DOHH2 (cell line): ENCODE results near the gene LAMA5.

Experiments
- H3F3A ChIP-seq: fragments of 200-600 bp; sonication (generic), shearing (Covaris generic); 2 replicates; pipeline ENCODE4 v1.6.0; 2016; ENCODE audit warnings: antibody characterized with exemption, mild to moderate bottlenecking; ENCODE audit not compliant: control insufficient read depth, insufficient read depth
- H3K27ac ChIP-seq: fragments of 200-600 bp; sonication (generic); 2 replicates; pipeline ENCODE4 v1.5.1; 2014; ENCODE audit warnings: low read depth, mild to moderate bottlenecking, low read length, moderate library complexity
- H3K27me3 ChIP-seq: fragments of 200-600 bp; sonication (generic); 2 replicates; pipeline ENCODE4 v1.6.1; 2014; ENCODE audit warnings: mild to moderate bottlenecking, low read length, mixed read lengths; ENCODE audit not compliant: control insufficient read depth
- H3K36me3 ChIP-seq: fragments of 200-600 bp; sonication (generic); 2 replicates; pipeline ENCODE4 v1.6.1; 2014; ENCODE audit warnings: mild to moderate bottlenecking, low read length, moderate library complexity, mixed read lengths; ENCODE audit not compliant: control insufficient read depth
- H3K4me1 ChIP-seq: fragments of 200-600 bp; sonication (generic); 2 replicates; pipeline ENCODE4 v1.6.1; 2014; ENCODE audit warnings: mild to moderate bottlenecking, low read length, mixed read lengths; ENCODE audit not compliant: control insufficient read depth
- H3K4me2 ChIP-seq: fragments of 200-600 bp; sonication (generic); 2 replicates; pipeline ENCODE4 v1.6.0; 2014; ENCODE audit warnings: mild to moderate bottlenecking, low read length, moderate library complexity
- H3K4me3 ChIP-seq: fragments of 200-600 bp; sonication (generic); 2 replicates; pipeline ENCODE4 v1.5.1; 2014; ENCODE audit warnings: mild to moderate bottlenecking, low read length, mixed read lengths
- H3K79me2 ChIP-seq: fragments of 200-600 bp; sonication (generic); 2 replicates; pipeline ENCODE4 v1.6.1; 2014; ENCODE audit warnings: mild to moderate bottlenecking, low read length, mixed read lengths; ENCODE audit not compliant: control insufficient read depth
- H3K9me2 ChIP-seq: fragments of 200-600 bp; sonication (generic); replicated peaks from 2 replicates; pipeline ENCODE4 v1.6.1; 2014; ENCODE audit warnings: mild to moderate bottlenecking, low read length, mixed read lengths; ENCODE audit not compliant: control insufficient read depth
- H3K9me3 ChIP-seq: fragments of 200-600 bp; sonication (generic); 2 replicates; pipeline ENCODE4 v1.6.1; 2014; ENCODE audit warnings: antibody characterized with exemption, low read length, mixed read lengths; ENCODE audit not compliant: control insufficient read depth, insufficient read depth
- H4K20me1 ChIP-seq: fragments of 200-600 bp; sonication (generic); 2 replicates; pipeline ENCODE4 v1.6.0; 2014; ENCODE audit warnings: low read depth, mild to moderate bottlenecking, antibody characterized with exemption, low read length, moderate library complexity; ENCODE audit not compliant: control insufficient read depth, insufficient read depth
- CTCF ChIP-seq: fragments of 200-600 bp; sonication (generic); IDR thresholded peaks from one replicate; pipeline ENCODE4 v1.5.1; 2014; ENCODE audit warnings: antibody characterized with exemption, mild to moderate bottlenecking, low read depth, low read length; ENCODE audit not compliant: poor library complexity, severe bottlenecking
- EZH2phosphoT487 ChIP-seq: fragments of 200-600 bp; sonication (generic); IDR thresholded peaks from 2 replicates; pipeline ENCODE4 v1.6.1; 2017; ENCODE audit warnings: borderline replicate concordance, mild to moderate bottlenecking, antibody characterized with exemption, low read length, moderate library complexity, mixed read lengths

The LAMA5 gene

GRCh38 chr20:62284448-62284847 lies 82.7 kb downstream of the LAMA5 start:
- Histone ChIP-seq H4K20me1 (no peaks in the 10 kb centered on the region), H3K4me2 (no peak overlapping the region), H3K9me3 (no peaks in the 10 kb centered on the region), H3K36me3 (peaks cover 22% of the 10 kb centered on the region), H3K4me1 (no peaks in the 10 kb centered on the region), H3K4me3 (no peak overlapping the region), H3F3A (no peaks in the 10 kb centered on the region), H3K27ac (no peak overlapping the region), H3K27me3 (no peaks in the 10 kb centered on the region), H3K79me2 (no peaks in the 10 kb centered on the region), H3K9me2 (no peaks in the 10 kb centered on the region)
- TF ChIP-seq CTCF (no peak), EZH2phosphoT487 (no peak)

- Histone ChIP-seq H3K27me3 (no peaks in the 10 kb centered on the region), H3K9me2 (no peaks in the 10 kb centered on the region), H3K27ac (no peak overlapping the region), H3K4me1 (no peaks in the 10 kb centered on the region), H3K4me3 (no peak overlapping the region), H3K4me2 (no peak overlapping the region), H3K79me2 (no peaks in the 10 kb centered on the region), H3K9me3 (no peaks in the 10 kb centered on the region), H4K20me1 (no peaks in the 10 kb centered on the region), H3K36me3 (peaks cover 27% of the 10 kb centered on the region), H3F3A (no peaks in the 10 kb centered on the region)
- no peak for TF ChIP-seq EZH2phosphoT487
- TF ChIP-seq CTCF, result no peak
Observed at GRCh38 chr20:62282877-62283503, 84.1 kb downstream of the LAMA5 start.

GRCh38 chr20:62282103-62282502 lies 85.0 kb downstream of the LAMA5 start:
- no peaks in the 10 kb centered on the region for H3K79me2 ChIP-seq
- no peaks in the 10 kb centered on the region for H4K20me1 ChIP-seq
- no peak overlapping the region for H3K4me3 ChIP-seq
- H3K36me3 ChIP-seq, result peaks cover 27% of the 10 kb centered on the region
- H3K27me3 ChIP-seq, result no peaks in the 10 kb centered on the region
- H3K9me2 ChIP-seq, result no peaks in the 10 kb centered on the region
- no peaks in the 10 kb centered on the region for H3K9me3 ChIP-seq
- no peaks in the 10 kb centered on the region for H3K4me1 ChIP-seq
- H3F3A ChIP-seq, result no peaks in the 10 kb centered on the region
- TF ChIP-seq EZH2phosphoT487 (no peak), CTCF (no peak)
- no peak overlapping the region for H3K4me2 ChIP-seq
- no peak overlapping the region for H3K27ac ChIP-seq
